Fibroblast of lung (primary cell): ENCODE measurements around the gene CARMIL3.

Experiments
- EZH2 ChIP-seq: IDR thresholded peaks from 2 replicates; pipeline ENCODE4 v1.5.1; 2012; ENCODE audit warnings: low read length, control low read depth, mild to moderate bottlenecking; ENCODE audit errors: missing control alignments
- TF ChIP-seq, protein P1 (sequence below), 2 donors: IDR thresholded peaks in 1 of 2; conservative IDR thresholded peaks in 1 of 2; 1 replicate in 1 of 2; 2 replicates in 1 of 2; pipeline ENCODE4 v1.5.1; 2011 to 2012; ENCODE audit warnings: low read length in 2 of 2, control low read depth in 1 of 2, inconsistent platforms in 1 of 2, low read depth in 1 of 2, mild to moderate bottlenecking in 1 of 2

DNA sequence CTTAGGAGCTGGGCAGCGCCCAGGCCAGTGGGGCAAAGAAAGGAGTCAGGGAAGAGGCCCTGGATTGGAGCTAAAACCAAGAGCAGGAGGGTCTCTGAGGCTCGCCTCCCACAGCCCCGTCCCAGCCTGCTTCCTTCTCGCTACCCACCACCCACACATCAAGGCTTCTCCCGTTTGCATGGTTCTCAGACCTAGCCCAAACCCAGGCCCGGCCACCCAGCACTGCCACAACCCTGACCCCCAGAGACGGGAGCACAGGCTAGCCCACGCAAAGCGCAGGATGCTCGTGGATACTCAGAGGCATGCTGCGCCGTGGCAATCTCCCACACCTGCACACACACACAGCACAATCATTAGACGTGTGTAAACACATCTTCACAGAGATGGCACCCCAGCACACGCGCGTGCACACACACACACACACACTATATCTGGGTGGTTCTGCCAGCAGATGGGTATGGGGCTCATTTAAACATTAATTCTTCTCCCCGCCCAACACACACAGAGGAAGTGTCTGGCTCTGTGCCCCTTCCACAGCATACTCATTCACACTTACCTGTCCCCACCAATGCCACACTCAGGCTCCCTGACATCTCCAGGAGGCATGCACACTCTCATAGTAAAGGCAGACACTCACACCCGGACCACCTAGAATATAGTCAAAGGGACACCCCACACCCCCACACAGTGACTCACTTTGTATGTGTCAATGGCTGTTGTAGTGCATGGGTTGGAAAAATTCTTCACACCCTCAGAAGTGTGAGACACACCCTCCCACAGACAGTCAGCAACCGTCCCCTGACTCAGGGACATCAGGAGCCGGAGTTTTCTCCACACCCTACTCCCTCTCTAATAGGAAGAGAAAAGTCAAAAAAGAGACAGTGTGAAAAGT lies 1.1 kb downstream of the CARMIL3 start:
- TF ChIP-seq, protein P1, sequence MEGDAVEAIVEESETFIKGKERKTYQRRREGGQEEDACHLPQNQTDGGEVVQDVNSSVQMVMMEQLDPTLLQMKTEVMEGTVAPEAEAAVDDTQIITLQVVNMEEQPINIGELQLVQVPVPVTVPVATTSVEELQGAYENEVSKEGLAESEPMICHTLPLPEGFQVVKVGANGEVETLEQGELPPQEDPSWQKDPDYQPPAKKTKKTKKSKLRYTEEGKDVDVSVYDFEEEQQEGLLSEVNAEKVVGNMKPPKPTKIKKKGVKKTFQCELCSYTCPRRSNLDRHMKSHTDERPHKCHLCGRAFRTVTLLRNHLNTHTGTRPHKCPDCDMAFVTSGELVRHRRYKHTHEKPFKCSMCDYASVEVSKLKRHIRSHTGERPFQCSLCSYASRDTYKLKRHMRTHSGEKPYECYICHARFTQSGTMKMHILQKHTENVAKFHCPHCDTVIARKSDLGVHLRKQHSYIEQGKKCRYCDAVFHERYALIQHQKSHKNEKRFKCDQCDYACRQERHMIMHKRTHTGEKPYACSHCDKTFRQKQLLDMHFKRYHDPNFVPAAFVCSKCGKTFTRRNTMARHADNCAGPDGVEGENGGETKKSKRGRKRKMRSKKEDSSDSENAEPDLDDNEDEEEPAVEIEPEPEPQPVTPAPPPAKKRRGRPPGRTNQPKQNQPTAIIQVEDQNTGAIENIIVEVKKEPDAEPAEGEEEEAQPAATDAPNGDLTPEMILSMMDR (conservative IDR thresholded peaks at IDR 0.05 in 1 of 2, IDR thresholded peaks at IDR 0.05 in 1 of 2; ENCODE audit: low read depth in 1 of 2, low read length in 2 of 2), result no peak
- TF ChIP-seq EZH2, result no peak
